Body of pancreas (tissue), 4 donors: Measurements from ENCODE around the gene CD46. TPM values are rescaled to one million over a fixed set of nuclear protein-coding genes. Genes with fewer than 3 reads are reported as not detected.

Experiments used
- ATAC-seq: fragments of 150-250 bp; one replicate; pipeline ENCODE4 v1.9.1; 2016
- DNase-seq, 4 donors: peaks; one replicate each; pipeline ENCODE4 v3.0.0-alpha.2; 2019
- H3K27ac ChIP-seq, 4 donors: fragments of 200-600 bp; sonication (generic); 1 replicate in 3 of 4; 2 replicates in 1 of 4; pipeline versions ENCODE4 v1.5.1 to v1.6.1; 2016 to 2019; ENCODE audit warnings: mild to moderate bottlenecking in 1 of 4, mixed read lengths in 1 of 4, moderate library complexity in 1 of 4
- H3K27me3 ChIP-seq, 2 donors: fragments of 200-600 bp; sonication (generic); one replicate each; pipeline ENCODE4 v1.6.0; 2016; ENCODE audit warnings: mild to moderate bottlenecking in 1 of 2
- H3K36me3 ChIP-seq, 2 donors: fragments of 200-600 bp; sonication (generic); replicated peaks in 1 of 2; 2 replicates each; pipeline ENCODE4 v1.5.1; 2016; ENCODE audit warnings: low read depth in 2 of 2; ENCODE audit not compliant: insufficient read depth in 1 of 2
- H3K4me1 ChIP-seq: fragments of 200-600 bp; sonication (generic); one replicate; pipeline ENCODE4 v1.6.0; 2016
- H3K4me3 ChIP-seq, 2 donors: fragments of 200-600 bp; sonication (generic); 1 replicate in 1 of 2; 2 replicates in 1 of 2; pipeline ENCODE4 v1.5.1; 2016 to 2019
- H3K9me3 ChIP-seq, 3 donors: fragments of 200-600 bp; sonication (generic); 1 replicate in 2 of 3; 2 replicates in 1 of 3; pipeline ENCODE4 v1.5.1; 2016
- CTCF ChIP-seq, 7 experiments: fragments of 450-650 bp in 4 of 7; fragments of 200-600 bp in 3 of 7; sonication (generic) in 3 of 7; IDR thresholded peaks; one replicate each; pipeline ENCODE4 v1.5.1; 2016 to 2019; ENCODE audit warnings: antibody characterized with exemption in 7 of 7
- POLR2A ChIP-seq, 3 donors: fragments of 450-650 bp; IDR thresholded peaks; one replicate each; pipeline ENCODE4 v1.6.1; 2016; ENCODE audit warnings: antibody characterized with exemption in 3 of 3, mild to moderate bottlenecking in 2 of 3
- WGBS, 2 donors: methylation state at CpG; one replicate each; pipeline ENCODE4 v1.1.5; 2017; 5-methylcytosine and 5-hydroxymethylcytosine counted together
- intact Hi-C: fragments of 100-400 bp; cut with DNase I; formaldehyde crosslinking; loops from one replicate; pipeline ENCODE4 v1.15.1; 2023
- total RNA-seq, 2 donors: library from RNA; depleted of rRNA; stranded (reverse); fragments of >200 nt; gene quantifications; one replicate each; pipeline ENCODE4 v1.1.0, GENCODE V29; 2016

Gene CD46
- total RNA-seq, 2 donors from 2014 or later, result 162 to 175 TPM

DNA sequence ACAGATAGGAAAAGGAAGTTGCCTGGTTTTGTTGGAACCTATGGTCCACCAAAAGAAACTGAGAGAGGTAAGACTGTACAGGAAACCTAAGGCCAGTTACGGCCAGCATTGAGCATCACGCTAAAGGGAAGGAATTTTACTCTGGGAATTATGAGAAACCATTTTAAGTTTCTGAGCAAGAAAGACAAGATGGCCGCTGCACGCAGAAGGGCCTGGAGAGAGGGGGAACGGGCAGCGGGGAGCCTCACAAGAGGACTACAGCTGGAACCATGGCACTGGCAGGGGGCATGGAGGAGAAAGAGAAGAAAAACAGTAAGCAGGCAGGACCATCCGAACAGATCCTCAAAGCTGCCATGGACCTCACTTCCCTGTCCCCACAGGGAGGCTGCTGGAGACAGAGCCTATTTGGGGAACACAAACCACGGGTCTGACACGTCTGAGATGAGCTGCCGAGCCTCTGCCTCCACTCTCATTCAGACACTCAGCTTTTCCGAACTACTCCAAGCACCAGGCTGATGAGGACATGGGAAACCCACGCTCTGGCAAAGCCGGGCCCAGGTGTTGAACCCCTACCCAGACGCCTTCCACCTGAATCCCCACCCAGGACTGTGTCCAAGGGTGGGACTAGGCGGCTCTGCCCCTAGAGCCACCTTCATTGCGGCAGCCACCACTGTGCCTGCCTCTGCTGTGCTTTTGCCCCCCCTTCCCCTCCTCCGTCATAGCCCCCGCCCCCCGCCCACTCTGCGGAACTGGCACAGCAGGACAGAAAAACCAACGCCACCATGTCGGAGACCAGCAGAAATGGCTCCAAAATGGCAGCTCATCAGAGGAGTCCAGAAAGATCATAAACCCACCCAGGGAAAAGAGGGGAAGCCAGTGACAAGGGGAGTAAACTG lies 69.0 kb downstream of the CD46 start:
- Histone ChIP-seq H3K27me3 (no peaks in the 10 kb centered on the region), H3K9me3 (no peaks in the 10 kb centered on the region), H3K4me3 (peak overlapping the region; percentile 19 to 50), H3K36me3 (peaks cover 0 to 13% of the 10 kb centered on the region in 2 donors), H3K4me1 (peaks cover 74% of the 10 kb centered on the region), H3K27ac (peak overlapping the region; percentile 33 to 99 (median 98))
- intact Hi-C loops, result no loop called here
- peak in 1 of 4 donors; percentile 48 for DNase-seq
- 31 to 55% methylated on average over 18 to 21 of the region's 22 CpGs for WGBS, 2 donors
- no peak for TF ChIP-seq CTCF (IDR thresholded peaks at IDR 0.05)
- TF ChIP-seq POLR2A (IDR thresholded peaks at IDR 0.05), result peak in 1 of 3 donors; percentile 24
- ATAC-seq, result no peak

- H3K36me3 ChIP-seq, result peaks cover 0 to 8% of the 10 kb centered on the region in 2 donors
- H3K4me3 ChIP-seq, result peak overlapping the region; percentile 13 to 50
- intact Hi-C loops, result no loop called here
- H3K27me3 ChIP-seq, result no peaks in the 10 kb centered on the region
- H3K9me3 ChIP-seq, result no peaks in the 10 kb centered on the region
- H3K27ac ChIP-seq, result peak overlapping the region; percentile 30 to 99 (median 98)
- peak in 1 of 3 donors; percentile 11 for TF ChIP-seq POLR2A (IDR thresholded peaks at IDR 0.05)
- peak in 1 of 7 experiments; percentile 9 for TF ChIP-seq CTCF (IDR thresholded peaks at IDR 0.05)
- H3K4me1 ChIP-seq, result peaks cover 74% of the 10 kb centered on the region
- DNase-seq, result peak in 3 of 4 donors; percentile 57 to 71 (median 59)
- WGBS, 2 donors, result 19 to 31% methylated on average over 16 to 17 of the region's 17 CpGs
- no peak for ATAC-seq
These were observed 69.7 kb downstream of the CD46 start for GRCh38 chr1:207821464-207822045.

DNA sequence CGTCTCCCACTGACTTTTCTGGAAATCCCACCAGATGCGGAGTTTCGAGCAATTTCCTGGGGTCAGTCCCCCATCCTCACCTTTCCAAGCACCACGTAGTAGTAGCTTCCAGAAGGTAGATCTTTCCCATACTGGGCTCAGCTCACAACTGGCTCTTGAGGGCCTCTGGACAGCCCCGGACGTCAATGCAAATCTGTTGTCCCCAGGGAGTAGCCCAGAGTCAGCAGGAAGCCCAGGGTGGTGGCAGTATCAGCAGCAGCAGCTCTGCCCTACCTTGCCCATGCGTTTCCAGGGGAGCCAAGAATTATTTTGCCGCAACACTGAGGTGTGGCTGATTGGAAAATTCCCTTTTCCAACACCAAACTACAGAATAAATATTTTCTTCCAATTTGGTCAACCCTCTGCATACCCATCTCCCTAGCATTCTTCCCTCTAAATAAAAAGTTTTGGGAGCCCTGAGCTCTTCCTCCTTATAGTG lies 70.3 kb downstream of the CD46 start:
- intact Hi-C loops, result no loop called here
- peak overlapping the region; percentile 30 to 99 (median 98) for H3K27ac ChIP-seq
- no peaks in the 10 kb centered on the region for H3K27me3 ChIP-seq
- peaks cover 74% of the 10 kb centered on the region for H3K4me1 ChIP-seq
- no peak for DNase-seq
- H3K36me3 ChIP-seq, result peaks cover 0 to 4% of the 10 kb centered on the region in 2 donors
- H3K4me3 ChIP-seq, result peak overlapping the region; percentile 13 to 50
- ATAC-seq, result no peak
- H3K9me3 ChIP-seq, result no peaks in the 10 kb centered on the region
- TF ChIP-seq POLR2A (IDR thresholded peaks at IDR 0.05) (no peak), CTCF (IDR thresholded peaks at IDR 0.05) (peak in 1 of 7 experiments; percentile 5)
- WGBS, 2 donors, result 22 to 38% methylated on average over 7 to 8 of the region's 8 CpGs

GRCh38 chr1:207822602-207823451 lies 71.0 kb downstream of the CD46 start:
- H3K27ac ChIP-seq, result peak overlapping the region; percentile 97 to 99 (median 98)
- peaks cover 0 to 3% of the 10 kb centered on the region in 2 donors for H3K36me3 ChIP-seq
- peak; percentile 80 for ATAC-seq
- H3K9me3 ChIP-seq, result no peaks in the 10 kb centered on the region
- WGBS, 2 donors, result 26 to 31% methylated on average over 11 of the region's 11 CpGs
- H3K4me1 ChIP-seq, result peaks cover 74% of the 10 kb centered on the region
- peak overlapping the region; percentile 50 to 55 for H3K4me3 ChIP-seq
- TF ChIP-seq CTCF (IDR thresholded peaks at IDR 0.05), result peak in 1 of 7 experiments; percentile 1
- peak; percentile 44 to 87 (median 84) for TF ChIP-seq POLR2A (IDR thresholded peaks at IDR 0.05)
- intact Hi-C loops, result no loop called here
- H3K27me3 ChIP-seq, result no peaks in the 10 kb centered on the region
- peak; percentile 92 to 97 (median 95) for DNase-seq
